HL-60 (cell line): ENCODE measurements around the gene CLCNKB.

Experiments
- DNase-seq, 2 experiments: peaks; one replicate each; pipeline ENCODE4 v3.0.0-alpha.2; 2010 to 2020; ENCODE audit warnings: low read depth in 1 of 2, low spot score in 1 of 2
- H3K27ac ChIP-seq: fragments of 250-450 bp; sonication (Bioruptor Pico); replicated peaks from 2 replicates; pipeline ENCODE4 v1.5.1; 2020; ENCODE audit warnings: mild to moderate bottlenecking, moderate library complexity
- H3K27me3 ChIP-seq: fragments of 250-450 bp; sonication (Bioruptor Pico); 2 replicates; pipeline ENCODE4 v1.5.1; 2021; ENCODE audit warnings: mild to moderate bottlenecking, moderate library complexity; ENCODE audit not compliant: insufficient read depth, poor library complexity, severe bottlenecking
- H3K4me3 ChIP-seq: replicated peaks from 2 replicates; pipeline ENCODE4 v1.5.1; 2011; ENCODE audit warnings: mild to moderate bottlenecking, control low read depth, low read length; ENCODE audit not compliant: insufficient read depth
- GABPA ChIP-seq: IDR thresholded peaks from 2 replicates; pipeline ENCODE4 v1.6.1; 2012; ENCODE audit warnings: low read depth
- POLR2AphosphoS5 ChIP-seq: IDR thresholded peaks from 2 replicates; pipeline ENCODE4 v1.6.1; 2012; ENCODE audit warnings: low read depth
- SPI1 ChIP-seq: IDR thresholded peaks from 2 replicates; pipeline ENCODE4 v1.6.1; 2012; ENCODE audit warnings: low read depth, mild to moderate bottlenecking, borderline replicate concordance
- TF ChIP-seq, protein P1 (sequence below): IDR thresholded peaks from 2 replicates; pipeline ENCODE4 v1.6.1; 2012; ENCODE audit warnings: low read depth; ENCODE audit not compliant: insufficient replicate concordance
- TF ChIP-seq, protein P2 (sequence below): IDR thresholded peaks from one replicate; pipeline ENCODE4 v1.5.1; 2011; ENCODE audit warnings: low read length, control low read depth, inconsistent platforms; ENCODE audit not compliant: insufficient read depth

The CLCNKB gene

DNA sequence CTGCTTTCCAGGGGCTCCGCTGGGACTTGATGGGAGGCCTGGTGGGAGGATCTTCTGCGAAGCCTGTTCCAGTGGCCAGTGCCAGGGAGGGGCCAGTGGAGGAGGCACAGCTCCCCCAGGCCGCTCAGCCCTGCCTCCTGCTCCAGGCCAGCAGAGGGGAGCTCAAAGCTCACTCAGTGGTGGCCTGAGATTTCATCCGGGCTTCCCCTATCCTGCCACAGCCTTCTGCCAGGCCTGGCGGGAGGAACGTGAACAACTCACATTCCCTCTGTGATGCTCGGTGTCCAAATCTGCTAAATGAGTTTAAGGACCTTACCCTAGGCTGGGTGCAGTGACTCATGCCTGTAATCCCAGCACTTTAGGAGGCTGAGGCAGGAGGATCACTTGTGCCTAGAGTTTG, 3.3 kb downstream of the CLCNKB start:
- H3K4me3 ChIP-seq: no peak overlapping the region
- no peak for DNase-seq
- TF ChIP-seq GABPA: no peak
- TF ChIP-seq POLR2AphosphoS5: no peak
- TF ChIP-seq, protein P1, sequence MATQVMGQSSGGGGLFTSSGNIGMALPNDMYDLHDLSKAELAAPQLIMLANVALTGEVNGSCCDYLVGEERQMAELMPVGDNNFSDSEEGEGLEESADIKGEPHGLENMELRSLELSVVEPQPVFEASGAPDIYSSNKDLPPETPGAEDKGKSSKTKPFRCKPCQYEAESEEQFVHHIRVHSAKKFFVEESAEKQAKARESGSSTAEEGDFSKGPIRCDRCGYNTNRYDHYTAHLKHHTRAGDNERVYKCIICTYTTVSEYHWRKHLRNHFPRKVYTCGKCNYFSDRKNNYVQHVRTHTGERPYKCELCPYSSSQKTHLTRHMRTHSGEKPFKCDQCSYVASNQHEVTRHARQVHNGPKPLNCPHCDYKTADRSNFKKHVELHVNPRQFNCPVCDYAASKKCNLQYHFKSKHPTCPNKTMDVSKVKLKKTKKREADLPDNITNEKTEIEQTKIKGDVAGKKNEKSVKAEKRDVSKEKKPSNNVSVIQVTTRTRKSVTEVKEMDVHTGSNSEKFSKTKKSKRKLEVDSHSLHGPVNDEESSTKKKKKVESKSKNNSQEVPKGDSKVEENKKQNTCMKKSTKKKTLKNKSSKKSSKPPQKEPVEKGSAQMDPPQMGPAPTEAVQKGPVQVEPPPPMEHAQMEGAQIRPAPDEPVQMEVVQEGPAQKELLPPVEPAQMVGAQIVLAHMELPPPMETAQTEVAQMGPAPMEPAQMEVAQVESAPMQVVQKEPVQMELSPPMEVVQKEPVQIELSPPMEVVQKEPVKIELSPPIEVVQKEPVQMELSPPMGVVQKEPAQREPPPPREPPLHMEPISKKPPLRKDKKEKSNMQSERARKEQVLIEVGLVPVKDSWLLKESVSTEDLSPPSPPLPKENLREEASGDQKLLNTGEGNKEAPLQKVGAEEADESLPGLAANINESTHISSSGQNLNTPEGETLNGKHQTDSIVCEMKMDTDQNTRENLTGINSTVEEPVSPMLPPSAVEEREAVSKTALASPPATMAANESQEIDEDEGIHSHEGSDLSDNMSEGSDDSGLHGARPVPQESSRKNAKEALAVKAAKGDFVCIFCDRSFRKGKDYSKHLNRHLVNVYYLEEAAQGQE: no peak
- TF ChIP-seq SPI1: no peak
- TF ChIP-seq, protein P2, sequence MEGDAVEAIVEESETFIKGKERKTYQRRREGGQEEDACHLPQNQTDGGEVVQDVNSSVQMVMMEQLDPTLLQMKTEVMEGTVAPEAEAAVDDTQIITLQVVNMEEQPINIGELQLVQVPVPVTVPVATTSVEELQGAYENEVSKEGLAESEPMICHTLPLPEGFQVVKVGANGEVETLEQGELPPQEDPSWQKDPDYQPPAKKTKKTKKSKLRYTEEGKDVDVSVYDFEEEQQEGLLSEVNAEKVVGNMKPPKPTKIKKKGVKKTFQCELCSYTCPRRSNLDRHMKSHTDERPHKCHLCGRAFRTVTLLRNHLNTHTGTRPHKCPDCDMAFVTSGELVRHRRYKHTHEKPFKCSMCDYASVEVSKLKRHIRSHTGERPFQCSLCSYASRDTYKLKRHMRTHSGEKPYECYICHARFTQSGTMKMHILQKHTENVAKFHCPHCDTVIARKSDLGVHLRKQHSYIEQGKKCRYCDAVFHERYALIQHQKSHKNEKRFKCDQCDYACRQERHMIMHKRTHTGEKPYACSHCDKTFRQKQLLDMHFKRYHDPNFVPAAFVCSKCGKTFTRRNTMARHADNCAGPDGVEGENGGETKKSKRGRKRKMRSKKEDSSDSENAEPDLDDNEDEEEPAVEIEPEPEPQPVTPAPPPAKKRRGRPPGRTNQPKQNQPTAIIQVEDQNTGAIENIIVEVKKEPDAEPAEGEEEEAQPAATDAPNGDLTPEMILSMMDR: no peak
- no peak overlapping the region for H3K27ac ChIP-seq
- peaks cover 8% of the 10 kb centered on the region for H3K27me3 ChIP-seq

DNA sequence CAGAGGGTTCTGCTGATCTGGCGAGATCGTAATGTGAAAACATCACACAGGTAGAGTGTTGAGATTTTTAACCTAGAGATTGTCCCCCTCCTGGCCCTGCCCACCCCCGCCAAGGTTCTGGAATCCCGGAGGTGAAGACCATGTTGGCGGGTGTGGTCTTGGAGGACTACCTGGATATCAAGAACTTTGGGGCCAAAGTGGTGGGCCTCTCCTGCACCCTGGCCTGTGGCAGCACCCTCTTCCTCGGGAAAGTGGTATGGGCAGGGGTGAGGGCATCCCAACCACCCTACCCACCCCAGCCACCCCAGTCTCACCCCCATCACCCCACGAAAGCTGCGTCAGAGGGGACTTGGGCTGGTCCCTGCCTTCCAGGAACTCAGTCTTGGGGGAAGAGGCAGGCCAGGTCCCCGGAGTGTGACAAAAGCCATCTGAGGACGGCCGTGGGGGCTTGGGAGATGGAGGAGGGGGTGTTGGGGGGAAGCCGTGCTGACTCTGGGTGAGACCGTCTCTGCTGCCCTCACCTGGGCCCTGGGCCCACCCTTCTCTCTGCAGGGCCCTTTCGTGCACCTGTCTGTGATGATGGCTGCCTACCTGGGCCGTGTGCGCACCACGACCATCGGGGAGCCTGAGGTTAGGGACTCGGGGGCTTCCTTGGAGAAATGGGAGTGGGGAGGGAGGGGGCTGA, 4.4 kb downstream of the CLCNKB start:
- no peak for TF ChIP-seq POLR2AphosphoS5
- TF ChIP-seq, protein P2: no peak
- TF ChIP-seq, protein P1: no peak
- no peak for TF ChIP-seq GABPA
- TF ChIP-seq SPI1: no peak
- peaks cover 8% of the 10 kb centered on the region for H3K27me3 ChIP-seq
- no peak overlapping the region for H3K27ac ChIP-seq
- DNase-seq: no peak
- no peak overlapping the region for H3K4me3 ChIP-seq

DNA sequence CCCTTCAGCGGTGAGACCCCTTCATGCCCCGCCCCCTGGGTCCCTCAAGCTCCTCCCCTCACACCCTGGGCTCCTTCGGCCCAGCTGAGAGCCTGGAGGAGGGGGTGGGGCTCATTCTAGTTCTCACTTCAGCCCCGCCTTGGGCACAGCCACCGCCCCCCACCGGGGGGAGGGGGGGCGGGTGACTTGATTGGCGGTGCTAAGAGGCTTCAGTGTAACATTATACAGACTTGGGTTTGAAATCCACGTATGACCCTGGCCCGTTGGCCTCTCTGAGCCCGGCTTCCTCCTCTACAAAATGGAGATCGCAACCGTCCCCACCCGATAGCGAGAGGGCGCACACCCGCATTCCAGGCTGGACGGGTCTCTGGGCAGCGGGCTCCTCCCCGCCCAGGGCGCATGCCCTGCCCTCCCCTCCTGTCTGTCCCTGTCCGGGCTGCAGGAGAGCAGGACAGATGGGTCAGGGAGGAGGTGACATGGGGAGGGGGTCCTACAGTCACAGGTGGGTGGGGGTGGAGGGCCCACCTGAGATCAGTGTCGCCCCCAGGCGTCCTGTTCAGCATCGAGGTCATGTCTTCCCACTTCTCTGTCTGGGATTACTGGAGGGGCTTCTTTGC, 5.1 kb downstream of the CLCNKB start:
- H3K27me3 ChIP-seq: peaks cover 8% of the 10 kb centered on the region
- no peak for DNase-seq
- no peak for TF ChIP-seq POLR2AphosphoS5
- no peak for TF ChIP-seq GABPA
- TF ChIP-seq, protein P1: no peak
- no peak for TF ChIP-seq SPI1
- TF ChIP-seq, protein P2: no peak
- H3K4me3 ChIP-seq: no peak overlapping the region
- H3K27ac ChIP-seq: no peak overlapping the region
